Brain microvascular endothelial cell (primary cell): Measurements from ENCODE around the gene RIN3.

ENCODE experiments used
- DNase-seq: peaks from one replicate; pipeline ENCODE4 v3.0.0-alpha.2; 2020
- H3K27ac ChIP-seq: fragments of 250-450 bp; sonication (Bioruptor Pico); 2 replicates; pipeline ENCODE4 v1.5.1; 2020; ENCODE audit warnings: mild to moderate bottlenecking, moderate library complexity
- H3K27me3 ChIP-seq: fragments of 250-450 bp; sonication (Bioruptor Pico); replicated peaks from 2 replicates; pipeline ENCODE4 v1.5.1; 2020; ENCODE audit warnings: mild to moderate bottlenecking
- H3K36me3 ChIP-seq: fragments of 250-450 bp; sonication (Bioruptor Pico); replicated peaks from 2 replicates; pipeline ENCODE4 v1.5.1; 2020; ENCODE audit warnings: mild to moderate bottlenecking
- H3K4me3 ChIP-seq: 2 replicates; pipeline ENCODE4 v1.5.1; 2011; ENCODE audit warnings: low read depth, mild to moderate bottlenecking, control low read depth, low read length, moderate library complexity
- in situ Hi-C: cut with HindIII; loops from 2 replicates; pipeline ENCODE4 v1.10.0; 2017; ENCODE audit warnings: low sequenced_read_pairs, low pct_ligation_motif_present
- TF ChIP-seq, protein P1 (sequence below): IDR thresholded peaks from 2 replicates; pipeline ENCODE4 v1.5.1; 2011; ENCODE audit warnings: low read depth, mild to moderate bottlenecking, moderate library complexity, low read length, control low read depth, inconsistent platforms; ENCODE audit errors: missing control alignments

The RIN3 gene

GRCh38 chr14:92539419-92539818, 25.8 kb downstream of the RIN3 start:
- H3K4me3 ChIP-seq: no peak overlapping the region
- H3K36me3 ChIP-seq: no peaks in the 10 kb centered on the region
- in situ Hi-C loops: no loop called here
- DNase-seq: no peak
- H3K27ac ChIP-seq: peak overlapping the region; percentile 95
- no peaks in the 10 kb centered on the region for H3K27me3 ChIP-seq
- TF ChIP-seq, protein P1, sequence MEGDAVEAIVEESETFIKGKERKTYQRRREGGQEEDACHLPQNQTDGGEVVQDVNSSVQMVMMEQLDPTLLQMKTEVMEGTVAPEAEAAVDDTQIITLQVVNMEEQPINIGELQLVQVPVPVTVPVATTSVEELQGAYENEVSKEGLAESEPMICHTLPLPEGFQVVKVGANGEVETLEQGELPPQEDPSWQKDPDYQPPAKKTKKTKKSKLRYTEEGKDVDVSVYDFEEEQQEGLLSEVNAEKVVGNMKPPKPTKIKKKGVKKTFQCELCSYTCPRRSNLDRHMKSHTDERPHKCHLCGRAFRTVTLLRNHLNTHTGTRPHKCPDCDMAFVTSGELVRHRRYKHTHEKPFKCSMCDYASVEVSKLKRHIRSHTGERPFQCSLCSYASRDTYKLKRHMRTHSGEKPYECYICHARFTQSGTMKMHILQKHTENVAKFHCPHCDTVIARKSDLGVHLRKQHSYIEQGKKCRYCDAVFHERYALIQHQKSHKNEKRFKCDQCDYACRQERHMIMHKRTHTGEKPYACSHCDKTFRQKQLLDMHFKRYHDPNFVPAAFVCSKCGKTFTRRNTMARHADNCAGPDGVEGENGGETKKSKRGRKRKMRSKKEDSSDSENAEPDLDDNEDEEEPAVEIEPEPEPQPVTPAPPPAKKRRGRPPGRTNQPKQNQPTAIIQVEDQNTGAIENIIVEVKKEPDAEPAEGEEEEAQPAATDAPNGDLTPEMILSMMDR: no peak

- peak overlapping the region; percentile 95 for H3K27ac ChIP-seq
- H3K36me3 ChIP-seq: no peaks in the 10 kb centered on the region
- no peak overlapping the region for H3K4me3 ChIP-seq
- in situ Hi-C loops: no loop called here
- peak; percentile 14 for DNase-seq
- TF ChIP-seq, protein P1: no peak
- no peaks in the 10 kb centered on the region for H3K27me3 ChIP-seq
Observed at GRCh38 chr14:92539875-92540274, 26.3 kb downstream of the RIN3 start.

GRCh38 chr14:92540472-92541048, 27.0 kb downstream of the RIN3 start:
- Histone ChIP-seq H3K4me3 (peak overlapping the region; percentile 5), H3K27me3 (no peaks in the 10 kb centered on the region), H3K36me3 (no peaks in the 10 kb centered on the region), H3K27ac (peak overlapping the region; percentile 95)
- TF ChIP-seq, protein P1: no peak
- in situ Hi-C loops: no loop called here
- DNase-seq: peak; percentile 99

- no peaks in the 10 kb centered on the region for H3K36me3 ChIP-seq
- TF ChIP-seq, protein P1: no peak
- H3K27me3 ChIP-seq: no peaks in the 10 kb centered on the region
- H3K27ac ChIP-seq: no peak overlapping the region
- H3K4me3 ChIP-seq: no peak overlapping the region
- in situ Hi-C loops: no loop called here
- DNase-seq: no peak
Observed at GRCh38 chr14:92542766-92543554, 29.4 kb downstream of the RIN3 start.

DNA sequence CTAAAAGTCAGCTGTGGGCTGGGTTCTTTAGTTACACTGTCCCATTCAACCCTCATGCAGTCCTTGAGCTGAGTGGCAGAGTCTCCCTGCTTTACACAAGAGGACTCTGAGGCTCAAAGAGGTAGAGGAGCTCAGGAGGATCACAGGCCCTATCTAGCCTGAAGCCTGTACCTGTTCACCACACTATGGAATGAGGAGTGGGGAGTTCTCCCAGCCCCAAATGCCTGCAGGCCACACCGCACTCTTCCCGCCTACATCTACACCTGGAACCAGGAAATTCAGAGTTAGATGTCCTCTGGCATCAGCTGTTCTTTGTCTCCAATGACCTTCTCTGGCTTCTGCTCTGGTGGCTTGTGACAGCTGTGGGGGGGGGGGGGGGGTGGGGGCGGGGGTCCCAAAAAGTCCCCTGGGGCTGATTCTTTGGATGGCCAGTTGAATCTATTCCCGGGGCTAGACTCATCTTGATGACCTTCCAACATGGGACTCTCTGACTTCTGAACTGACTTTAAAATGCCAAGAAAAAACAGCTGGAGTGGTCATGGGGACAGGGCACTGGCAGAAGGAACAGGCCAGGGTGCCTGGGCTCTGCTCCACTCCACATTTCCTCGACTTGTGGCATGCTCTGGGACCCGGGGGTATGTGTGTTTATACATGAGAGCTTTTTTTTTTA, 30.6 kb downstream of the RIN3 start:
- no peak overlapping the region for H3K4me3 ChIP-seq
- H3K36me3 ChIP-seq: no peaks in the 10 kb centered on the region
- H3K27ac ChIP-seq: no peak overlapping the region
- DNase-seq: no peak
- TF ChIP-seq, protein P1: no peak
- no peaks in the 10 kb centered on the region for H3K27me3 ChIP-seq
- in situ Hi-C loops: no loop called here
